ENCODE measurements around the gene IFT80.

Gene IFT80

GRCh38 chr3:160224256-160224655, 174.8 kb downstream of the IFT80 start:
- TF ChIP-seq, protein P1, sequence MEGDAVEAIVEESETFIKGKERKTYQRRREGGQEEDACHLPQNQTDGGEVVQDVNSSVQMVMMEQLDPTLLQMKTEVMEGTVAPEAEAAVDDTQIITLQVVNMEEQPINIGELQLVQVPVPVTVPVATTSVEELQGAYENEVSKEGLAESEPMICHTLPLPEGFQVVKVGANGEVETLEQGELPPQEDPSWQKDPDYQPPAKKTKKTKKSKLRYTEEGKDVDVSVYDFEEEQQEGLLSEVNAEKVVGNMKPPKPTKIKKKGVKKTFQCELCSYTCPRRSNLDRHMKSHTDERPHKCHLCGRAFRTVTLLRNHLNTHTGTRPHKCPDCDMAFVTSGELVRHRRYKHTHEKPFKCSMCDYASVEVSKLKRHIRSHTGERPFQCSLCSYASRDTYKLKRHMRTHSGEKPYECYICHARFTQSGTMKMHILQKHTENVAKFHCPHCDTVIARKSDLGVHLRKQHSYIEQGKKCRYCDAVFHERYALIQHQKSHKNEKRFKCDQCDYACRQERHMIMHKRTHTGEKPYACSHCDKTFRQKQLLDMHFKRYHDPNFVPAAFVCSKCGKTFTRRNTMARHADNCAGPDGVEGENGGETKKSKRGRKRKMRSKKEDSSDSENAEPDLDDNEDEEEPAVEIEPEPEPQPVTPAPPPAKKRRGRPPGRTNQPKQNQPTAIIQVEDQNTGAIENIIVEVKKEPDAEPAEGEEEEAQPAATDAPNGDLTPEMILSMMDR (IDR thresholded peaks at IDR 0.05; ENCODE audit: low read length, missing control alignments) = no peak
- H3K4me3 ChIP-seq (replicated peaks; ENCODE audit: low read depth, low read length) = no peak overlapping the region
- no peak for DNase-seq (ENCODE audit: low read depth)

DNA sequence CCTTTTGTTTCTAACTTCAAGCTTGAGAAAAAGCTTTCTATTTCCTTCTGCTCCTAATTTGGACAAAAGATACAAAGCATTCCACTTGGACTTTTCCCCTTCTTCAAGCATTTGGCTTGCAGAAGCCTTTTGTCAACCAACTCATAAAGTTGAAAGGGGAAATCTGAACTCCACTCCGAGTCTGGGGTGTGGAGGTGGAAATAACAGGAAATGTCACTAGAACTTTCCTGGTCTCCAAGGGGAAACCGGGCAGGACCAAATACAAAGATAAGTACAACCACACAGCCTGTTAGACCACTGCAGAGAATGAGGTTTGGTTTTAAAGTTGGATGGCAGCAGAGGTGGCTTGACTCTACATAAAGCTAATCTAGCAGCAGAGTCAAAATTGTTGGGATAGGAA, 178.0 kb downstream of the IFT80 start:
- H3K4me3 ChIP-seq (replicated peaks; ENCODE audit: low read depth, low read length) = no peak overlapping the region
- DNase-seq (ENCODE audit: low read depth) = peak; percentile 17
- TF ChIP-seq, protein P1 (IDR thresholded peaks at IDR 0.05; ENCODE audit: low read length, missing control alignments) = no peak

DNA sequence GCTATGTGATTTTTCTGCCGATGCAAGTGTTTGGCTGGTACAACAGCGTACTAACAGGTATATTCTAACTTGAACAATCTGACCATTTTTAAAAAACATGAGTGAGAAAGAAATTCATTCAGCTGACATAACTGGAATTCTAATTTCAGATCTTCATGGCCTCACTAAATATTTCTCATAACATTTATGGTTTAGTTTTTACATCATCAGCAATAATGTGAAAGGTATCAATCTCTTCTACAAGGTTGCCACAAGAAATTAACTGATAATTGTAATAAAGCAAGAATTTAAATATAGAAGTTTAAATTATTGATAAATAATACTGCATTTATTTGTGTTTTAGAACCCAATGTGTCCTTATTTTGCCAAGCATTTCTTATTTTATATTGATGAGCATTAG, 179.0 kb downstream of the IFT80 start:
- DNase-seq (ENCODE audit: low read depth) = no peak
- H3K4me3 ChIP-seq (replicated peaks; ENCODE audit: low read depth, low read length) = no peak overlapping the region
- TF ChIP-seq, protein P1 (IDR thresholded peaks at IDR 0.05; ENCODE audit: low read length, missing control alignments) = no peak

- TF ChIP-seq, protein P1 (IDR thresholded peaks at IDR 0.05; ENCODE audit: low read length, missing control alignments) = no peak
- H3K4me3 ChIP-seq (replicated peaks; ENCODE audit: low read depth, low read length) = no peak overlapping the region
- no peak for DNase-seq (ENCODE audit: low read depth)
Observed at GRCh38 chr3:160218136-160218535, 180.9 kb downstream of the IFT80 start.

- no peak for DNase-seq (ENCODE audit: low read depth)
- TF ChIP-seq, protein P1 (IDR thresholded peaks at IDR 0.05; ENCODE audit: low read length, missing control alignments) = no peak
- no peak overlapping the region for H3K4me3 ChIP-seq (replicated peaks; ENCODE audit: low read depth, low read length)
Observed at GRCh38 chr3:160217675-160218074, 181.3 kb downstream of the IFT80 start.

GRCh38 chr3:160213191-160213590, 185.8 kb downstream of the IFT80 start:
- TF ChIP-seq, protein P1 (IDR thresholded peaks at IDR 0.05; ENCODE audit: low read length, missing control alignments) = no peak
- no peak overlapping the region for H3K4me3 ChIP-seq (replicated peaks; ENCODE audit: low read depth, low read length)
- DNase-seq (ENCODE audit: low read depth) = no peak

- TF ChIP-seq, protein P1 (IDR thresholded peaks at IDR 0.05; ENCODE audit: low read length, missing control alignments) = peak; percentile 58
- DNase-seq (ENCODE audit: low read depth) = peak; percentile 81
- no peak overlapping the region for H3K4me3 ChIP-seq (replicated peaks; ENCODE audit: low read depth, low read length)
Observed at GRCh38 chr3:160210799-160211221, 188.2 kb downstream of the IFT80 start.
